ENCODE data around the gene CD8B. TPM values are rescaled to one million over a fixed set of nuclear protein-coding genes. Genes with fewer than 3 reads are reported as not detected.

CD8B gene
- total RNA-seq, 4 donors from 2014 or later: 0.97 to 5.5 (median 3.9) TPM; not detected in 1

GRCh38 chr2:86769838-86770237 lies 91.8 kb downstream of the CD8B start:
- Histone ChIP-seq H3K4me1 (peaks cover 0 to 3% (median 0%) of the 10 kb centered on the region in 3 donors), H3K27me3 (no peaks in the 10 kb centered on the region), H3K4me3 (no peak overlapping the region), H3K9me3 (no peaks in the 10 kb centered on the region), H3K27ac (no peak overlapping the region), H3K36me3 (peaks cover 0 to 98% (median 28%) of the 10 kb centered on the region in 3 donors)
- 87 to 88% methylated on average over 3 to 4 of the region's 4 CpGs for WGBS, 2 donors
- no peak for DNase-seq
- no peak for TF ChIP-seq CTCF (IDR thresholded peaks at IDR 0.05)
- no peak for TF ChIP-seq POLR2A (IDR thresholded peaks at IDR 0.05)
- intact Hi-C loops (cut with DNase I): no loop called here

- 91 to 95% methylated on average over 5 of the region's 5 CpGs for WGBS, 2 donors
- Histone ChIP-seq H3K4me3 (no peak overlapping the region), H3K36me3 (peaks cover 0 to 84% (median 27%) of the 10 kb centered on the region in 3 donors), H3K27ac (no peak overlapping the region), H3K4me1 (peaks cover 0 to 8% (median 0%) of the 10 kb centered on the region in 3 donors), H3K27me3 (no peaks in the 10 kb centered on the region), H3K9me3 (no peaks in the 10 kb centered on the region)
- no peak for TF ChIP-seq CTCF (IDR thresholded peaks at IDR 0.05)
- TF ChIP-seq POLR2A (IDR thresholded peaks at IDR 0.05): no peak
- no peak for DNase-seq
- intact Hi-C loops (cut with DNase I): no loop called here
These were observed 93.3 kb downstream of the CD8B start for GRCh38 chr2:86768189-86768949.

Other genes with a start within 250 kb of the CD8B start
- 10 to 100 TPM; 15.6 to 28.8 (median 18.8) TPM for gene RNF103, start 238.0 kb downstream of the CD8B start, total RNA-seq
- 10 to 100 TPM; 36.0 to 65.4 (median 48.7) TPM for gene RMND5A, start 141.6 kb downstream of the CD8B start, total RNA-seq
- gene CD8A, start 71.0 kb downstream of the CD8B start, total RNA-seq: 1 to 10 TPM in 3 of 4 donors, not detected in 1; 1.6 to 6.5 (median 3.3) TPM
- under 1 TPM; 0.15 to 0.95 (median 0.19) TPM for gene RGPD1, start 80.2 kb upstream of the CD8B start, total RNA-seq
- 1 to 10 TPM in 1 of 4 donors, under 1 TPM in 2, not detected in 1; 0.57 to 4.9 (median 0.83) TPM for gene PLGLB1, start 160.0 kb upstream of the CD8B start, total RNA-seq

Data from esophagus squamous epithelium (tissue), 5 donors.